K562 (cell line): ENCODE data around the gene FRMD4A. TPM values are rescaled to one million over a fixed set of nuclear protein-coding genes. Genes with fewer than 3 reads are reported as not detected.

Experiments
- MTA3 ChIP-seq: fragments of 450-650 bp; formaldehyde crosslinking; IDR thresholded peaks from 2 replicates; pipeline ENCODE4 v1.6.1; 2017; ENCODE audit warnings: mild to moderate bottlenecking, borderline replicate concordance
- SMAD1 ChIP-seq: fragments of 150-350 bp; IDR thresholded peaks from 2 replicates; pipeline ENCODE4 v1.6.1; 2014; ENCODE audit warnings: low read length, low read depth; ENCODE audit not compliant: partially characterized antibody
- TRIM24 ChIP-seq, 2 experiments: fragments of 450-650 bp; IDR thresholded peaks; 2 replicates each; pipeline ENCODE4 v1.6.1; 2016
- ZNF584 ChIP-seq: fragments of 200-800 bp; sonication (Bioruptor generic); IDR thresholded peaks from 2 replicates; pipeline ENCODE4 v1.6.1; 2016; ENCODE audit warnings: low read depth, mild to moderate bottlenecking, missing genetic modification characterization, missing compliant biosample characterization
- ZNF778 ChIP-seq: fragments of 450-650 bp; formaldehyde crosslinking; IDR thresholded peaks from 2 replicates; pipeline ENCODE4 v1.4.0; 2020; ENCODE audit warnings: mild to moderate bottlenecking, moderate library complexity
- polyA plus RNA-seq, 8 experiments: library from polyadenylated mRNA; depleted of rRNA in 4 of 8; stranded (reverse) in 5 of 8; unstranded in 3 of 8; fragments of >200 nt; fragmentation: Nextera tagmentation in 2 of 8; fragmentation: Illumina TruSeq in 1 of 8; extraction: Ambion mirVana in 2 of 8; extraction: Trizol in 1 of 8; gene quantifications; 2 replicates each; pipeline versions ENCODE4 v1.2.1 to v1.2.3, GENCODE V29; 2011 to 2014; ENCODE audit warnings: inconsistent platforms in 1 of 8, missing spikeins in 1 of 8
- total RNA-seq, 7 experiments: library from RNA; depleted of rRNA in 6 of 7; stranded (reverse); fragments of >200 nt in 6 of 7; fragmentation: Illumina TruSeq in 2 of 7; extraction: Trizol in 2 of 7; gene quantifications; 2 replicates each; pipeline versions ENCODE4 v1.2.1 to v1.2.3, GENCODE V29; 2011 to 2021; ENCODE audit warnings: low replicate concordance in 1 of 7
- TF ChIP-seq, protein P1 (sequence below): fragments of 250-450 bp; sonication (Bioruptor Pico); IDR thresholded peaks from 2 replicates; pipeline ENCODE4 v1.5.0; 2021
- TF ChIP-seq, protein P2 (sequence below), 2 experiments: fragments of 450-650 bp in 1 of 2; IDR thresholded peaks; 2 replicates each; pipeline ENCODE4 v1.6.1; 2011 to 2017; ENCODE audit warnings: low read depth in 2 of 2, antibody characterized with exemption in 1 of 2, borderline replicate concordance in 1 of 2, low read length in 1 of 2, mild to moderate bottlenecking in 1 of 2, mixed read lengths in 1 of 2; ENCODE audit not compliant: control insufficient read depth in 1 of 2
- TF ChIP-seq, protein P3 (sequence below): fragments of 450-650 bp; IDR thresholded peaks from 2 replicates; pipeline ENCODE4 v1.6.1; 2016; ENCODE audit warnings: borderline replicate concordance

FRMD4A gene
- total and polyA plus RNA-seq, 9 of the 15 experiments (the other 6 are each of a cell fraction or from before 2014, with no cell fraction given): 0.80 to 5.2 (median 3.0) TPM

DNA sequence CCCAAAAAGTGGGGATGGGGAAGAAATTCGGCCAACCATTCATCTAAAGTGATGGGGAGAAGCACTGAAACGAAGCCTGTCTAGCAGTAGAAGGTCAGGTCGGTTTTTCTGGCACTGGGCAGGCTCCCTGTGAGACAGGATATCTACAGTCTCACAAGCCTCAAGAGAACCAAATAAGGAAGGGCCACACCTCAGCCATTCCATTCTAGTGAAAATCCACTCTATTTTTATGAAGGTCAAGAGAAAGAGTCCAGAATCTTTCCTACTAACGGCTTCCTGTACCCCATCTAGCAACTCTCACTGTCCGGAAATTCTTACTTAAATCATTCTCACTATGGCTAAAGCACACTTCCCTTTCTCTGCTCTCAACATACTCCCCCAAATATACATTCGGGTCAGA, 476.9 kb downstream of the FRMD4A start (continued):
- TF ChIP-seq, protein P1, sequence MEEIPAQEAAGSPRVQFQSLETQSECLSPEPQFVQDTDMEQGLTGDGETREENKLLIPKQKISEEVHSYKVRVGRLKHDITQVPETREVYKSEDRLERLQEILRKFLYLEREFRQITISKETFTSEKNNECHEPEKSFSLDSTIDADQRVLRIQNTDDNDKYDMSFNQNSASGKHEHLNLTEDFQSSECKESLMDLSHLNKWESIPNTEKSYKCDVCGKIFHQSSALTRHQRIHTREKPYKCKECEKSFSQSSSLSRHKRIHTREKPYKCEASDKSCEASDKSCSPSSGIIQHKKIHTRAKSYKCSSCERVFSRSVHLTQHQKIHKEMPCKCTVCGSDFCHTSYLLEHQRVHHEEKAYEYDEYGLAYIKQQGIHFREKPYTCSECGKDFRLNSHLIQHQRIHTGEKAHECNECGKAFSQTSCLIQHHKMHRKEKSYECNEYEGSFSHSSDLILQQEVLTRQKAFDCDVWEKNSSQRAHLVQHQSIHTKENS (CRISPR knock-in tag): no peak
- no peak for TF ChIP-seq ZNF584 (CRISPR knock-in tag)
- no peak for TF ChIP-seq SMAD1
- no peak for TF ChIP-seq TRIM24 (IDR thresholded peaks at IDR 0.05)
- TF ChIP-seq, protein P2, sequence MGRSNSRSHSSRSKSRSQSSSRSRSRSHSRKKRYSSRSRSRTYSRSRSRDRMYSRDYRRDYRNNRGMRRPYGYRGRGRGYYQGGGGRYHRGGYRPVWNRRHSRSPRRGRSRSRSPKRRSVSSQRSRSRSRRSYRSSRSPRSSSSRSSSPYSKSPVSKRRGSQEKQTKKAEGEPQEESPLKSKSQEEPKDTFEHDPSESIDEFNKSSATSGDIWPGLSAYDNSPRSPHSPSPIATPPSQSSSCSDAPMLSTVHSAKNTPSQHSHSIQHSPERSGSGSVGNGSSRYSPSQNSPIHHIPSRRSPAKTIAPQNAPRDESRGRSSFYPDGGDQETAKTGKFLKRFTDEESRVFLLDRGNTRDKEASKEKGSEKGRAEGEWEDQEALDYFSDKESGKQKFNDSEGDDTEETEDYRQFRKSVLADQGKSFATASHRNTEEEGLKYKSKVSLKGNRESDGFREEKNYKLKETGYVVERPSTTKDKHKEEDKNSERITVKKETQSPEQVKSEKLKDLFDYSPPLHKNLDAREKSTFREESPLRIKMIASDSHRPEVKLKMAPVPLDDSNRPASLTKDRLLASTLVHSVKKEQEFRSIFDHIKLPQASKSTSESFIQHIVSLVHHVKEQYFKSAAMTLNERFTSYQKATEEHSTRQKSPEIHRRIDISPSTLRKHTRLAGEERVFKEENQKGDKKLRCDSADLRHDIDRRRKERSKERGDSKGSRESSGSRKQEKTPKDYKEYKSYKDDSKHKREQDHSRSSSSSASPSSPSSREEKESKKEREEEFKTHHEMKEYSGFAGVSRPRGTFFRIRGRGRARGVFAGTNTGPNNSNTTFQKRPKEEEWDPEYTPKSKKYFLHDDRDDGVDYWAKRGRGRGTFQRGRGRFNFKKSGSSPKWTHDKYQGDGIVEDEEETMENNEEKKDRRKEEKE (IDR thresholded peaks at IDR 0.05; ENCODE audit: borderline replicate concordance in 1 of 2, control insufficient read depth in 1 of 2, low read depth in 2 of 2, low read length in 1 of 2): no peak
- TF ChIP-seq, protein P3, sequence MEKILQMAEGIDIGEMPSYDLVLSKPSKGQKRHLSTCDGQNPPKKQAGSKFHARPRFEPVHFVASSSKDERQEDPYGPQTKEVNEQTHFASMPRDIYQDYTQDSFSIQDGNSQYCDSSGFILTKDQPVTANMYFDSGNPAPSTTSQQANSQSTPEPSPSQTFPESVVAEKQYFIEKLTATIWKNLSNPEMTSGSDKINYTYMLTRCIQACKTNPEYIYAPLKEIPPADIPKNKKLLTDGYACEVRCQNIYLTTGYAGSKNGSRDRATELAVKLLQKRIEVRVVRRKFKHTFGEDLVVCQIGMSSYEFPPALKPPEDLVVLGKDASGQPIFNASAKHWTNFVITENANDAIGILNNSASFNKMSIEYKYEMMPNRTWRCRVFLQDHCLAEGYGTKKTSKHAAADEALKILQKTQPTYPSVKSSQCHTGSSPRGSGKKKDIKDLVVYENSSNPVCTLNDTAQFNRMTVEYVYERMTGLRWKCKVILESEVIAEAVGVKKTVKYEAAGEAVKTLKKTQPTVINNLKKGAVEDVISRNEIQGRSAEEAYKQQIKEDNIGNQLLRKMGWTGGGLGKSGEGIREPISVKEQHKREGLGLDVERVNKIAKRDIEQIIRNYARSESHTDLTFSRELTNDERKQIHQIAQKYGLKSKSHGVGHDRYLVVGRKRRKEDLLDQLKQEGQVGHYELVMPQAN: no peak
- TF ChIP-seq ZNF778 (CRISPR knock-in tag): no peak
- no peak for TF ChIP-seq MTA3
